ENCODE measurements around the gene ZNF490. TPM values are rescaled to one million over a fixed set of nuclear protein-coding genes. Genes with fewer than 3 reads are reported as not detected.

The ZNF490 gene
- total and polyA plus RNA-seq, 8 donors, result 0.38 to 7.0 (median 3.8) TPM

- no peak for FAIRE-seq
- Histone ChIP-seq H3K9me3 (no peaks in the 10 kb centered on the region), H3K27me3 (no peaks in the 10 kb centered on the region), H3K36me3 (no peaks in the 10 kb centered on the region), H3K4me3 (no peak overlapping the region), H3K4me1 (peaks cover 0 to 7% (median 6%) of the 10 kb centered on the region in 3 donors), H3K27ac (no peak overlapping the region)
- DNase-seq, result peak in 1 of 6 donors; percentile 11
- WGBS, 2 donors, result 85 to 87% methylated on average over 6 of the region's 6 CpGs
- ATAC-seq, result no peak
- no peak for TF ChIP-seq CTCF (IDR thresholded peaks at IDR 0.05)
- intact Hi-C loops (cut with DNase I), result no loop called here
Observed at GRCh38 chr19:12652219-12652618, 41.6 kb upstream of the ZNF490 start.

- no peak for TF ChIP-seq CTCF (IDR thresholded peaks at IDR 0.05)
- intact Hi-C loops (cut with DNase I), result no loop called here
- no peak for FAIRE-seq
- ATAC-seq, result no peak
- DNase-seq, result peak in 1 of 6 donors; percentile 43
- H3K4me1 ChIP-seq, result peaks cover 0 to 7% (median 6%) of the 10 kb centered on the region in 3 donors
- H3K36me3 ChIP-seq, result no peaks in the 10 kb centered on the region
- WGBS, 2 donors, result 92 to 93% methylated on average over 10 of the region's 10 CpGs
- H3K9me3 ChIP-seq, result no peaks in the 10 kb centered on the region
- no peak overlapping the region for H3K4me3 ChIP-seq
- H3K27ac ChIP-seq, result no peak overlapping the region
- no peaks in the 10 kb centered on the region for H3K27me3 ChIP-seq
Observed at GRCh38 chr19:12649941-12650340, 39.3 kb upstream of the ZNF490 start.

GRCh38 chr19:12648088-12648487, 37.5 kb upstream of the ZNF490 start:
- peak; percentile 23 to 79 (median 60) for DNase-seq
- Histone ChIP-seq H3K4me1 (peaks cover 0 to 7% (median 6%) of the 10 kb centered on the region in 3 donors), H3K27ac (no peak overlapping the region), H3K27me3 (no peaks in the 10 kb centered on the region), H3K9me3 (no peaks in the 10 kb centered on the region), H3K36me3 (no peaks in the 10 kb centered on the region), H3K4me3 (peak overlapping the region in 2 of 4 donors; percentile 36 to 43)
- intact Hi-C loops (cut with DNase I), result no loop called here
- peak; percentile 70 to 81 (median 76) for ATAC-seq
- no peak for FAIRE-seq
- WGBS, 2 donors, result 4 to 6% methylated on average over 27 to 29 of the region's 29 CpGs
- peak in 1 of 4 donors; percentile 16 for TF ChIP-seq CTCF (IDR thresholded peaks at IDR 0.05)

- no peaks in the 10 kb centered on the region for H3K9me3 ChIP-seq
- no peak overlapping the region for H3K27ac ChIP-seq
- H3K4me1 ChIP-seq, result peaks cover 0 to 7% (median 6%) of the 10 kb centered on the region in 3 donors
- TF ChIP-seq CTCF (IDR thresholded peaks at IDR 0.05), result no peak
- intact Hi-C loops (cut with DNase I), result no loop called here
- no peaks in the 10 kb centered on the region for H3K36me3 ChIP-seq
- DNase-seq, result peak; percentile 72 to 94 (median 90)
- peak; percentile 94 to 98 (median 97) for ATAC-seq
- WGBS, 2 donors, result 2 to 5% methylated on average over 27 to 31 of the region's 31 CpGs
- no peaks in the 10 kb centered on the region for H3K27me3 ChIP-seq
- H3K4me3 ChIP-seq, result peak overlapping the region in 2 of 4 donors; percentile 36 to 43
- FAIRE-seq, result no peak
Observed at GRCh38 chr19:12647490-12648071, 37.0 kb upstream of the ZNF490 start.

GRCh38 chr19:12647047-12647446, 36.4 kb upstream of the ZNF490 start:
- no peaks in the 10 kb centered on the region for H3K36me3 ChIP-seq
- FAIRE-seq (no peak), ATAC-seq (peak in 1 of 4 donors; percentile 2), DNase-seq (peak in 2 of 6 donors; percentile 59 to 76)
- peaks cover 0 to 7% (median 6%) of the 10 kb centered on the region in 3 donors for H3K4me1 ChIP-seq
- H3K9me3 ChIP-seq, result no peaks in the 10 kb centered on the region
- intact Hi-C loops (cut with DNase I), result no loop called here
- 50 to 56% methylated on average over 8 of the region's 8 CpGs for WGBS, 2 donors
- no peaks in the 10 kb centered on the region for H3K27me3 ChIP-seq
- TF ChIP-seq CTCF (IDR thresholded peaks at IDR 0.05), result no peak
- H3K27ac ChIP-seq, result no peak overlapping the region
- H3K4me3 ChIP-seq, result peak overlapping the region in 1 of 4 donors; percentile 43
